HL-60 (cell line): Measurements from ENCODE around the gene KRTAP5-11.
"Not testable (repeated sequence)": the region's sequence is repeated elsewhere in the genome, so short reads cannot be mapped to it uniquely, and the experiment has no call there.

ENCODE experiments used
- DNase-seq, 2 experiments: peaks; one replicate each; pipeline ENCODE4 v3.0.0-alpha.2; 2010 to 2020; ENCODE audit warnings: low read depth in 1 of 2, low spot score in 1 of 2
- H3K27ac ChIP-seq: fragments of 250-450 bp; sonication (Bioruptor Pico); replicated peaks from 2 replicates; pipeline ENCODE4 v1.5.1; 2020; ENCODE audit warnings: mild to moderate bottlenecking, moderate library complexity
- H3K27me3 ChIP-seq: fragments of 250-450 bp; sonication (Bioruptor Pico); 2 replicates; pipeline ENCODE4 v1.5.1; 2021; ENCODE audit warnings: mild to moderate bottlenecking, moderate library complexity; ENCODE audit not compliant: insufficient read depth, poor library complexity, severe bottlenecking
- H3K4me3 ChIP-seq: replicated peaks from 2 replicates; pipeline ENCODE4 v1.5.1; 2011; ENCODE audit warnings: mild to moderate bottlenecking, control low read depth, low read length; ENCODE audit not compliant: insufficient read depth
- long read RNA-seq: library from polyadenylated mRNA; unstranded; transcript quantifications from one replicate; pipeline ENCODE4 v2.0.0, GENCODE V29; 2020
- TF ChIP-seq, protein P1 (sequence below): IDR thresholded peaks from one replicate; pipeline ENCODE4 v1.5.1; 2011; ENCODE audit warnings: low read length, control low read depth, inconsistent platforms; ENCODE audit not compliant: insufficient read depth
- TF ChIP-seq, protein P2 (sequence below): IDR thresholded peaks from 2 replicates; pipeline ENCODE4 v1.6.1; 2012; ENCODE audit warnings: low read depth; ENCODE audit not compliant: insufficient replicate concordance

KRTAP5-11 gene, protein sequence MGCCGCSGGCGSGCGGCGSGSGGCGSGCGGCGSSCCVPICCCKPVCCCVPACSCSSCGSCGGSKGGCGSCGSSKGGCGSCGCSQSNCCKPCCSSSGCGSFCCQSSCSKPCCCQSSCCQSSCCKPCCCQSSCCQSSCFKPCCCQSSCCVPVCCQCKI
- long read RNA-seq = 0 reads

DNA sequence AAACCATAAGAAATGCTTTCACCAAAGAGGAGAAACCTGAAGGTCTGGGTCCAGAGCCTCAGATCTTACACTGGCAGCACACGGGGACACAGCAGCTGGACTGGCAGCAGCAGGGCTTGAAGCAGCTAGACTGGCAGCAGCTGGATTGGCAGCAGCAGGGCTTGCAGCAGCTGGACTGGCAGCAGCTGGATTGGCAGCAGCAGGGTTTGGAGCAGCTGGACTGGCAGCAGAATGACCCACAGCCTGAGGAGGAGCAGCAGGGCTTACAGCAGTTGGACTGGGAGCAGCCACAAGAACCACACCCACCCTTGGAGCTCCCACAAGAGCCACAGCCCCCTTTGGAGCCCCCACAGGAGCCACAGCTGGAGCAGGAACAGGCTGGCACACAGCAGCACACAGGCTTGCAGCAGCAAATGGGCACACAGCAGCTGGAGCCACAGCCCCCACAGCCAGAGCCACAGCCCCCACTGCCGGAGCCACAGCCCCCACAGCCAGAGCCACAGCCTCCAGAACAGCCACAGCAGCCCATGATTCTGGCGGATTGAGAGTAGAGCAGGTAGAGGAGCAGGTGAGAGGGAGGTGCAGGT lies at the start of gene KRTAP5-11:
Gene KRTAP5-11, minus strand, starts transcription at position 567 of the 587 bp plus-strand sequence. Its CDS starts 38 bp downstream, at position 529.
- TF ChIP-seq, protein P1, sequence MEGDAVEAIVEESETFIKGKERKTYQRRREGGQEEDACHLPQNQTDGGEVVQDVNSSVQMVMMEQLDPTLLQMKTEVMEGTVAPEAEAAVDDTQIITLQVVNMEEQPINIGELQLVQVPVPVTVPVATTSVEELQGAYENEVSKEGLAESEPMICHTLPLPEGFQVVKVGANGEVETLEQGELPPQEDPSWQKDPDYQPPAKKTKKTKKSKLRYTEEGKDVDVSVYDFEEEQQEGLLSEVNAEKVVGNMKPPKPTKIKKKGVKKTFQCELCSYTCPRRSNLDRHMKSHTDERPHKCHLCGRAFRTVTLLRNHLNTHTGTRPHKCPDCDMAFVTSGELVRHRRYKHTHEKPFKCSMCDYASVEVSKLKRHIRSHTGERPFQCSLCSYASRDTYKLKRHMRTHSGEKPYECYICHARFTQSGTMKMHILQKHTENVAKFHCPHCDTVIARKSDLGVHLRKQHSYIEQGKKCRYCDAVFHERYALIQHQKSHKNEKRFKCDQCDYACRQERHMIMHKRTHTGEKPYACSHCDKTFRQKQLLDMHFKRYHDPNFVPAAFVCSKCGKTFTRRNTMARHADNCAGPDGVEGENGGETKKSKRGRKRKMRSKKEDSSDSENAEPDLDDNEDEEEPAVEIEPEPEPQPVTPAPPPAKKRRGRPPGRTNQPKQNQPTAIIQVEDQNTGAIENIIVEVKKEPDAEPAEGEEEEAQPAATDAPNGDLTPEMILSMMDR = no peak
- TF ChIP-seq, protein P2, sequence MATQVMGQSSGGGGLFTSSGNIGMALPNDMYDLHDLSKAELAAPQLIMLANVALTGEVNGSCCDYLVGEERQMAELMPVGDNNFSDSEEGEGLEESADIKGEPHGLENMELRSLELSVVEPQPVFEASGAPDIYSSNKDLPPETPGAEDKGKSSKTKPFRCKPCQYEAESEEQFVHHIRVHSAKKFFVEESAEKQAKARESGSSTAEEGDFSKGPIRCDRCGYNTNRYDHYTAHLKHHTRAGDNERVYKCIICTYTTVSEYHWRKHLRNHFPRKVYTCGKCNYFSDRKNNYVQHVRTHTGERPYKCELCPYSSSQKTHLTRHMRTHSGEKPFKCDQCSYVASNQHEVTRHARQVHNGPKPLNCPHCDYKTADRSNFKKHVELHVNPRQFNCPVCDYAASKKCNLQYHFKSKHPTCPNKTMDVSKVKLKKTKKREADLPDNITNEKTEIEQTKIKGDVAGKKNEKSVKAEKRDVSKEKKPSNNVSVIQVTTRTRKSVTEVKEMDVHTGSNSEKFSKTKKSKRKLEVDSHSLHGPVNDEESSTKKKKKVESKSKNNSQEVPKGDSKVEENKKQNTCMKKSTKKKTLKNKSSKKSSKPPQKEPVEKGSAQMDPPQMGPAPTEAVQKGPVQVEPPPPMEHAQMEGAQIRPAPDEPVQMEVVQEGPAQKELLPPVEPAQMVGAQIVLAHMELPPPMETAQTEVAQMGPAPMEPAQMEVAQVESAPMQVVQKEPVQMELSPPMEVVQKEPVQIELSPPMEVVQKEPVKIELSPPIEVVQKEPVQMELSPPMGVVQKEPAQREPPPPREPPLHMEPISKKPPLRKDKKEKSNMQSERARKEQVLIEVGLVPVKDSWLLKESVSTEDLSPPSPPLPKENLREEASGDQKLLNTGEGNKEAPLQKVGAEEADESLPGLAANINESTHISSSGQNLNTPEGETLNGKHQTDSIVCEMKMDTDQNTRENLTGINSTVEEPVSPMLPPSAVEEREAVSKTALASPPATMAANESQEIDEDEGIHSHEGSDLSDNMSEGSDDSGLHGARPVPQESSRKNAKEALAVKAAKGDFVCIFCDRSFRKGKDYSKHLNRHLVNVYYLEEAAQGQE = no peak
- Histone ChIP-seq H3K27me3 (no peaks in the 10 kb centered on the region), H3K27ac (no peak within 1 kb of the TSS), H3K4me3 (no peak within 1 kb of the TSS)
- DNase-seq = no peak

DNA sequence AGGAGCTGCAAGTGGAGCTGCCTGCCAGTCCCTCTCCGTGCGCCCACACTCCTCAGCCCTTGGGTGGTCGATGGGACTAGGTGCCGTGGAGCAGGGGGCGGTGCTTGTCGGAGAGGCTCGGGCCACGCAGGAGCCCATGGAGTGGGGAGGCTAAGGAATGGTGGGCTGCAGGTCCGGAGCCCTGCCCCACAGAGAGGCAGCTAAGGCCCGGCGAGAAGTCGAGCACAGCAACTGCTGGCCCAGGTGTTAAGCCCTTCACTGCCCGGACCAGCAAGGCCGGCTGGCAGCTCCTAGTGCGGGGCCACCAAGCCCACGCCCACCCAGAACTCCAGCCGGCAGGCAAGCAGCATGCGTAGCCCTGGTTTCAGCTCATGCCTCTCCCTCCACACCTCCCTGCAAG lies 48.9 kb upstream of the KRTAP5-11 start:
- not testable (repeated sequence) for DNase-seq, H3K4me3 ChIP-seq, H3K27me3 ChIP-seq, H3K27ac ChIP-seq

DNA sequence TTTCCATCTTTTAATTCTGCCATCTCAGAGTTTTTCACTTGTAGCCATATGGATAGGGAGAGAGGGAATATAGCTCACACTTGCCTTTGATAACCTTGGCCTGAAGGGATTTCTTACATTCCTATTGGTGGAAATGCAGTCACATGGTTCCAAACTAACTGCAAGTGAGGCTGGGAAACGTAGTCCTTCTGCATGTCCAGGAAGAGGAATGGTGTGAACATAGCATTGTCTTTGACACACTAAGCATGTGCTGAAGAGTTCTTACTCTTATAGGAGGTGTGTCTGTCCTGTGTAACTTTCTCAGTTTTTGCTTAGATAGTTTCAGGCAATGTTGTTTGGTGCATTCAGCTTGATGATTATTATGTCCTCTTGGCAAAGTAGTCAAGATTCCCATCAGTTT lies 47.4 kb upstream of the KRTAP5-11 start:
- peak in 1 of 2 experiments; percentile 10 for DNase-seq
- not testable (repeated sequence) for H3K4me3 ChIP-seq, H3K27me3 ChIP-seq, H3K27ac ChIP-seq

DNA sequence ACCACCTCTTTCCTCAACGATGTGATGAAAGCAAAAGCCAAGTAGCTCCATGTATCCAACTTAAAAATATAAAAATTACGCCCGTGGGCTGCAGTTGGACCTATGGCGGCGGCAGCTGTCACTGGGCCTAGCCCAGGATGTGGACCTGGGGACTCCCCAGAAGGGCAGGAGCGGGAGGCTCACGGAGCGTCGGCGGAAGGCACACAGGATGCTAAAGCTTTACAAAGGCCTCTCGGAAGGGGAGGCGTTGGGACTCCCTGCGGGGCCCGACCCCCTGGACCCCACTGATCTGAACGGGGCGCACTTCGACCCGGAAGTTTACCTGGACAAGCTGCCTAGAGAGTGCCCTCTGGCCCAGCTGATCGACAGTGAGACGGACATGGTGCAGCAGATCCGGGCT lies 46.3 kb upstream of the KRTAP5-11 start:
- H3K27me3 ChIP-seq, H3K4me3 ChIP-seq, DNase-seq, H3K27ac ChIP-seq: not testable (repeated sequence)

DNA sequence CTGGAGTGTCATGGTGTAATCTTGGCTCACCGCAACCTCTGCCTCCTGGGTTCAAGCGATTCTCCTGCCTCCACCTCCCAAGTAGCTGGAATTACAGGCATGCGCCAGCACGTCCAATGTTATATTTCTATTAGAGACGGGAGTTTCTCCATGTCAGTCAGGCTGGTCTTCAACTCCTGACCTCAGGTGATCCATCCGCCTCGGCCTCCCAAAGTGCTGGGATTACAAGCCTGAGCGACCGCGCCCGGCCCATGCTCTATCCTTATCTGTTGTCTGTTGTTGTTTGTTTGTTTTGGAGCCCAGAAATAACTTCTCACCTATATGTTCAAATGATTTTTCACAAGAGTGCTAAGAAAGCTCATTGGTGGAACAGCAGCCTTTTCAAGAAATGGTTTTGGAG lies 40.6 kb upstream of the KRTAP5-11 start:
- H3K27ac ChIP-seq, H3K27me3 ChIP-seq, H3K4me3 ChIP-seq, DNase-seq: not testable (repeated sequence)

DNA sequence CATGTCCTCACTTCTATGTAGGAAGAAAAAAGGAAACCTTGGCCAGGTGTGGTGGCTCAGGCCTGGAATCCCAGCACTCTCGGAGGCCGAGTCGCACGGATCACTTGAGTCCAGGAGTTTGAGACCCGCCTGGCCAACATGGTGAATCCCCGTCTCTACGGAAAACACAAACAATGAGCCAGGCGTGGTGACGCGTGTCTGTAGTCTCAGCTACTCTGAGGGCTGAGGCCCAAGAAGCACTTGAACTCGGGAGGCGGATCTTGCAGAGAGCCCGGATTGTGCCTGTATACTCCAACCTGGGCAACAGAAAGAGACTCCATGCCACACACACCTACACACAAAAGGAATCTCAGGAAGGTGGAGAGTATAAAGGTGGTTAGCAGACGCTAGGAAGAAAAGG lies 39.9 kb upstream of the KRTAP5-11 start:
- not testable (repeated sequence) for DNase-seq, H3K27me3 ChIP-seq, H3K4me3 ChIP-seq, H3K27ac ChIP-seq

DNA sequence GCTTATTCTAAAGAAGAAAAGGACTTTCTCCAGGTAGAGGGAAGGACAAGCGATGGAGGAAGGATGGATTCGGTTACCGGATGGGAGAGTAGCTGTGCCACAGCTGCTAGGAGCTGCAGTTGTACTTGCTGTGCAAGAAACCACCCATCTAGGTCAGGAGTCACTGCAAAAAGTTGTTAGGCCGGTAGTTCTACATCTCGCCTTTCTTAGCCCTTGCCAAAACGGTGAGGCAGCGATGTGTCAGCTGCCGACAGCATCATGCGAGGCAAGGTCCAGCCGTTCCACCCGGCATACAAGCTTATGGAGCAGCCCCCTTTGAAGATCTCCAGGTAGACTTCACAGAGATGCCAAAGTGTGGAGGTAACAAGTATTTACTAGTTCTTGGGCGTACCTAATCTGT lies 32.3 kb upstream of the KRTAP5-11 start:
- H3K27me3 ChIP-seq, H3K27ac ChIP-seq, DNase-seq, H3K4me3 ChIP-seq: not testable (repeated sequence)

DNA sequence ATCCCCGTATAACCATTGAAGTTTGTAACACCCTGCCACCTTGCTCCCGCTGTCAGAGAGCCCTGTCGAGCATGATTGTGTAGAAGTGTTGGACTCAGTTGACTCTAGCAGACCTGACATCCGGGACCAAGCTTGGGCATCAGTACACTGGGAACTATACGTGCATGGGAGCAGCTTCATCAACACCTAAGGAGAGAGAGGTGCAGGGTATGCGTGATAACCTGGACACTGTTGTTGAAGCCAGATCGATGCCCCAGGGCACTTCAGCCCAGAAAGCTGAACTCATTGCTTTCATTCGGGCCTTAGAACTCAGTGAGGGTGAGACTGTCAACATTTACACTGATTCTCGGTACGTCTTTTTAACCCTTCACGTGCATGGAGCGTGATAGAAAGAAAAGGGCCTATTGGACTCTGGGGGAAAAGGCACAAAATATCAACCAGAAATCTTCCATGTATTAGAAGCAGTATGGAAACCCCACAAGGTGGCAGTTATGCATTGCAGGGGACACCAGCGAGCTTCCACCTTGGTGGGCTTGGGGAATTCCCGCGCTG lies 31.8 kb upstream of the KRTAP5-11 start:
- not testable (repeated sequence) for H3K27me3 ChIP-seq, H3K4me3 ChIP-seq, H3K27ac ChIP-seq

DNA sequence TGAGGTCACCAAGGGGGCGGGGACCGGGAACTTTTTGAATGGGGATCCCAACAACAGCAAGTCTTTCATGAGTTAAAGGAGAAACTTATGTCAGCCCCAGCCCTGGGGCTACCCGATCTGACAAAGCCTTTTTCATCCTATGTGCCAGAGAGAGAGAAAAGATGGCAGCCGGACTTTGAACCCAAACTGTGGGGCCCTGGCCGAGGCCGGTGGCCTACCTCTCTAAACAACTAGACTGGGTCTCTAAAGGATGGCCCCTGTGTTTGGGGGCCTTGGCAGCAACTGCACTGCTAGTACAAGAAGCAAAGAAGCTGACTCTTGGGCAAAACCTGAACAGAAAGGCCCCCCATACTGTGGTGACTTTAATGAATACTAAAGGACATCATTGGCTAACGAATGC lies 31.3 kb upstream of the KRTAP5-11 start:
- not testable (repeated sequence) for H3K4me3 ChIP-seq, H3K27ac ChIP-seq, DNase-seq, H3K27me3 ChIP-seq

More for the DNA sequence above, 31.8 kb upstream of the KRTAP5-11 start:
- not testable (repeated sequence) for DNase-seq

DNA sequence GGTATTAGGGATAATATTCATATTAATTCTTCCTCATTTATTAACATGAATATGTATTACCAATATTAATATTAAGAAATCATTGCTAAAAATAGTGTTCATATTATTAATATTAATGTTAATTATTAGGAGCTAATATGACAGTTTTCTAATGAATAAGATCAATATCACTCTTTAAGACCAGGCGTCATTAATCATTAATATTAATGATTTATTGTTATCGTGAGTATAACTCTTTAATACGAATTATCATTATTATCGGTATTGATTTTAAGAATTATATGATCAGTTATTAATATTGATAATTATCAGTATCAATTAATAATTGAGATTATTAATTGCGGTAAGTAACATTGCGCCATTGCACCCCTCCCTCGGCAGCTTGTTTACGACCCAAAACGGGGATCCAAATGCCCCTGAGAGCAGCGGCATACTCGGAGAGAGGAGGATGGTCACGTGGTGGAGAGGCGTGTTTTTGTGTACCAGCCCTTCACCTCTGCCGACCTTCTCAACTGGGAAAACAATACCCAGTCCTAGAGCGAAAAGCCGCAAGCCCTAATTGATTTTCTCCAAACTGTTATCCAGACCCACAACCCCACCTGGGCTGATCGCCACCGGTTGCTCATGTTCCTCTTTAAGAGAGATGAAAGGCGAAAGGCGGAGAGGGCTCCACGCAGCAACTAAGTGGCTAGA lies 28.7 kb upstream of the KRTAP5-11 start:
- not testable (repeated sequence) for H3K27me3 ChIP-seq, DNase-seq, H3K27ac ChIP-seq, H3K4me3 ChIP-seq

DNA sequence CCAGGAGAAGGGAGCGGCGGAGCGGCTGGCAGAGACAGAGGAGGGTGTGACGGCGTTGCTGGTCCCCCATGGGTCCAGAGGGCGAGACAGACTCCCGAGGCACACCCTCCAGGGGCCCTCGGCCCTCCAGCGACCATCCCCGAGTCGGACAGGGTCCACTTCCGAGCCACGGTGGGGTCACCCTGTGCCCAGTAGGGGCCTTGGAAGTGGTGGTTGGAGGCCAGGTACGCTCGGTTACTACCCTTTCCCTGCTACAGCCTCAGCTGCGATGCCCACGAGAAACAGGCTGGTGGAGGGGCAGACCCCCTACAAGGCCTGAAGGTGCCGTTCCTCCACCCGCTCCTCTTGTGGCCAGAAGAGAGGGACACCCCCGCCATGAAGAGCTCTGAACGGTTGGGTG lies 25.6 kb upstream of the KRTAP5-11 start:
- not testable (repeated sequence) for H3K27me3 ChIP-seq, H3K27ac ChIP-seq, DNase-seq, H3K4me3 ChIP-seq
